HCT116 (cell line): ENCODE results near the gene GABPB2.

Experiments used
- CEBPB ChIP-seq: IDR thresholded peaks from 2 replicates; pipeline ENCODE4 v1.6.1; 2012; ENCODE audit warnings: low read depth
- CTCF ChIP-seq, 3 experiments: fragments of 200-600 bp in 1 of 3; sonication (generic) in 1 of 3; IDR thresholded peaks in 2 of 3; conservative IDR thresholded peaks in 1 of 3; 2 replicates each; pipeline ENCODE4 v1.5.1; 2012 to 2017; ENCODE audit warnings: low read depth in 2 of 3, low read length in 2 of 3, antibody characterized with exemption in 1 of 3, borderline replicate concordance in 1 of 3, control low read depth in 1 of 3, mild to moderate bottlenecking in 1 of 3, mixed read lengths in 1 of 3, mixed run types in 1 of 3, moderate library complexity in 1 of 3; ENCODE audit not compliant: insufficient read depth in 1 of 3
- EGR1 ChIP-seq: IDR thresholded peaks from 2 replicates; pipeline ENCODE4 v1.6.1; 2012; ENCODE audit warnings: low read depth
- EZH2 ChIP-seq: fragments of 200-600 bp; sonication (generic); IDR thresholded peaks from 2 replicates; pipeline ENCODE4 v1.6.1; 2017; ENCODE audit warnings: antibody characterized with exemption, mixed run types
- POLR2A ChIP-seq: IDR thresholded peaks from 2 replicates; pipeline ENCODE4 v1.7.0; 2011; ENCODE audit warnings: borderline replicate concordance; ENCODE audit not compliant: insufficient read depth, insufficient read length; ENCODE audit errors: extremely low read depth
- POLR2AphosphoS5 ChIP-seq: IDR thresholded peaks from 2 replicates; pipeline ENCODE4 v1.6.1; 2011; ENCODE audit warnings: mild to moderate bottlenecking, low read depth, low read length, moderate library complexity
- RAD21 ChIP-seq: IDR thresholded peaks from 2 replicates; pipeline ENCODE4 v1.6.1; 2012; ENCODE audit warnings: low read depth, mild to moderate bottlenecking
- REST ChIP-seq: IDR thresholded peaks from 2 replicates; pipeline ENCODE4 v1.6.1; 2012; ENCODE audit warnings: low read depth
- SIN3A ChIP-seq: IDR thresholded peaks from 2 replicates; pipeline ENCODE4 v1.6.1; 2012; ENCODE audit warnings: low read depth
- ZFX ChIP-seq: fragments of 450-650 bp; IDR thresholded peaks from 2 replicates; pipeline ENCODE4 v1.6.1; 2017
- ZNF274 ChIP-seq: fragments of 200-500 bp; sonication (Bioruptor generic); IDR thresholded peaks from 2 replicates; pipeline ENCODE4 v1.6.1; 2014; ENCODE audit warnings: mild to moderate bottlenecking, low read depth, low read length, inconsistent platforms

- no peak for TF ChIP-seq CTCF (IDR thresholded peaks at IDR 0.05 in 2 of 3, conservative IDR thresholded peaks at IDR 0.05 in 1 of 3; ENCODE audit: borderline replicate concordance in 1 of 3, insufficient read depth in 1 of 3, low read depth in 2 of 3, low read length in 2 of 3)
- no peak for TF ChIP-seq ZNF274
- TF ChIP-seq EGR1: no peak
- TF ChIP-seq POLR2AphosphoS5: no peak
- TF ChIP-seq POLR2A: no peak
- no peak for TF ChIP-seq EZH2
- no peak for TF ChIP-seq CEBPB
- TF ChIP-seq ZFX: no peak
- no peak for TF ChIP-seq SIN3A
- TF ChIP-seq REST: no peak
- TF ChIP-seq RAD21: no peak
Observed at GRCh38 chr1:151058692-151059091, 11.9 kb upstream of the GABPB2 start.
